Fibroblast of mammary gland (primary cell): ENCODE data around the gene PEX11G.
A peak's percentile ranks its signal among the peaks of the same experiment; 100 is the strongest.

Source experiments
- DNase-seq: peaks from one replicate; pipeline ENCODE4 v3.0.0-alpha.2; 2010; ENCODE audit warnings: low read depth
- H3K4me3 ChIP-seq: 2 replicates; pipeline ENCODE4 v1.5.1; 2011; ENCODE audit warnings: low read depth, mild to moderate bottlenecking, low read length, moderate library complexity; ENCODE audit not compliant: control insufficient read depth
- TF ChIP-seq, protein P1 (sequence below): conservative IDR thresholded peaks from 2 replicates; pipeline ENCODE4 v1.5.1; 2011; ENCODE audit warnings: low read depth, low read length, inconsistent platforms; ENCODE audit not compliant: control insufficient read depth, insufficient read depth

Gene PEX11G

GRCh38 chr19:7494416-7495098 lies 5.7 kb upstream of the PEX11G start:
- TF ChIP-seq, protein P1, sequence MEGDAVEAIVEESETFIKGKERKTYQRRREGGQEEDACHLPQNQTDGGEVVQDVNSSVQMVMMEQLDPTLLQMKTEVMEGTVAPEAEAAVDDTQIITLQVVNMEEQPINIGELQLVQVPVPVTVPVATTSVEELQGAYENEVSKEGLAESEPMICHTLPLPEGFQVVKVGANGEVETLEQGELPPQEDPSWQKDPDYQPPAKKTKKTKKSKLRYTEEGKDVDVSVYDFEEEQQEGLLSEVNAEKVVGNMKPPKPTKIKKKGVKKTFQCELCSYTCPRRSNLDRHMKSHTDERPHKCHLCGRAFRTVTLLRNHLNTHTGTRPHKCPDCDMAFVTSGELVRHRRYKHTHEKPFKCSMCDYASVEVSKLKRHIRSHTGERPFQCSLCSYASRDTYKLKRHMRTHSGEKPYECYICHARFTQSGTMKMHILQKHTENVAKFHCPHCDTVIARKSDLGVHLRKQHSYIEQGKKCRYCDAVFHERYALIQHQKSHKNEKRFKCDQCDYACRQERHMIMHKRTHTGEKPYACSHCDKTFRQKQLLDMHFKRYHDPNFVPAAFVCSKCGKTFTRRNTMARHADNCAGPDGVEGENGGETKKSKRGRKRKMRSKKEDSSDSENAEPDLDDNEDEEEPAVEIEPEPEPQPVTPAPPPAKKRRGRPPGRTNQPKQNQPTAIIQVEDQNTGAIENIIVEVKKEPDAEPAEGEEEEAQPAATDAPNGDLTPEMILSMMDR: no peak
- H3K4me3 ChIP-seq: no peak overlapping the region
- DNase-seq: peak; percentile 18

DNA sequence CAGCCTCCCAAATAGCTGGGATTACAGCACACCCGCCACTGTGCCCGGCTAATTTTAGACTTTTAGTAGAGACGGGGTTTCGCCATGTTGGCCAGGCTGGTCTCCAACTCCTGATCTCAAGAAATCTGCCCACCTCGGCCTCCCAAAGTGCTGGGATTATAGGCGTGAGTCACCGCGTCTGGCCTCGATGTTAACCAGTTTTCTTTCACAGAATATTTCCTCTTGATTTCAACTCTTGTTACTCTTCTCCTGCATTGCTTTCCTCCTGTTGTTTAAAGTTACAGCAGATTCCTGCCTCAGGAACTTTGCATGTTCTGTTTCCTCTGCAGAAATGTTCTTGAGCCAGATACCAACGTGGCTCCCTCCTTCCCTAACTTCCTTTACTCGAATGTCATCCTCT lies 3.7 kb upstream of the PEX11G start:
- no peak for DNase-seq
- no peak overlapping the region for H3K4me3 ChIP-seq
- TF ChIP-seq, protein P1: no peak

DNA sequence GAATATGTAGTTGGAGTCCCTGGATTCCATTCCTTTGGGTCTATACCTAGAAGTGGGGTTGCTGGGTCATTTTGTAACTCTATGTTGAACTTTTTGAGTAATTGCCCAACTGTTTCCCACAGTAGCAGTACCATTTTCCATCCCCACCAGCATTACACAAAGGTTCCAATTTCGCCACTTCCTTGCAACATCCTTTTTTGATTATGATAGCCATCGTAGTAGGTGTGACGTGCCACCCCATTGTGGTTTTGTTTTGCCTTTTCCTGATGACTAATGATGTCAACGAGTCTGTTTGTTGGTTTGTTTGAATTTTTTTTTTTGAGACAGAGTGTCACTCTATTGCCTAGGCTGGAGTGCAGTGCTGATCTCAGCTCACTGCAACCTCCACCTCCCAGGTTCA lies 3.3 kb upstream of the PEX11G start:
- peak; percentile 59 for DNase-seq
- H3K4me3 ChIP-seq: no peak overlapping the region
- TF ChIP-seq, protein P1: no peak

DNA sequence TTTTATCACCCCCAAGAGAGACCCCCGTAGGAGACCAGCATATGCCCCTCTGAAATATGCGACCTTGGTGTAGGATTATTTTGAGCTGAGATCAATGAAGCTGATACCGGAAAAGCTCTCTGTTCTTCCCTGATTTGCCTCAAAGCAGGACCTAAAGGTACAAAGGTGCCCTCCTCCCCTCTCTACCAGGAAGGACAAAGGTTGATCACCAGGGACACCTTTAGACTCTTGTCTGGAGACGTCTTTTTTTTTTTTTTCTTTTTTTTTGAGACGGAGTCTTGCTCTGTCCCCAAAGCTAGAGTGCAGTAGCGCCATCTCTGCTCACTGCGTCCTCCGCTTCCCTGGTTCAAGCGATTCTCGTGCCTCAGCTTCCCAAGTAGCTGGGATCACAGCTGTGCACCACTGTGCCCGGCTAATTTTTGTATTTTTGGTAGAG lies 792 bp upstream of the PEX11G start:
- TF ChIP-seq, protein P1: no peak

DNA sequence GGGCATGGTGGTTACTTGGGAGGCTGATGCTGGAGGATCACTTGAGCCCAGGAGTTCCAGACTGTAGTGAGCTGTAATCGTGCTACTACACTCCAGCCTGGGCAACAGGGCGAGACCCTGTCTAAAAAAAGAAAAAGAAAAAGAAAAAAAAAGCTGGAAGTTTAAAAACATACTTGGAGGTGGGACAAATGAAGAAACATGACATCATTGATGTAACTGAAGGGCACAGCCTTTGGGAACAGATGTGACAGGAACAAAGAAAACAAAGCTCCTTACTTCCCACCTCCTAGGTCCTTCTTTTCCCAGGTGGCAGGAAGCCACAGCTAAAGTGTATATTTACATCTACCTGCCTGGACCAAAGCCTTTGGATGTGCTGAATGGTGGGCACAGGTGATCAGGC lies 1.9 kb downstream of the PEX11G start:
- H3K4me3 ChIP-seq: no peak overlapping the region
- DNase-seq: no peak
- TF ChIP-seq, protein P1: no peak

More for the DNA sequence above, 792 bp upstream of the PEX11G start:
- H3K4me3 ChIP-seq: no peak overlapping the region
- no peak for DNase-seq

- TF ChIP-seq, protein P1: no peak
- no peak overlapping the region for H3K4me3 ChIP-seq
- no peak for DNase-seq
Observed at GRCh38 chr19:7483720-7484201, 5.1 kb downstream of the PEX11G start.
